Fibroblast of lung (primary cell): Measurements from ENCODE around the gene ALG1.

Source experiments
- EZH2 ChIP-seq: IDR thresholded peaks from 2 replicates; pipeline ENCODE4 v1.5.1; 2012; ENCODE audit warnings: low read length, control low read depth, mild to moderate bottlenecking; ENCODE audit errors: missing control alignments
- TF ChIP-seq, protein P1 (sequence below), 2 donors: IDR thresholded peaks in 1 of 2; conservative IDR thresholded peaks in 1 of 2; 1 replicate in 1 of 2; 2 replicates in 1 of 2; pipeline ENCODE4 v1.5.1; 2011 to 2012; ENCODE audit warnings: low read length in 2 of 2, control low read depth in 1 of 2, inconsistent platforms in 1 of 2, low read depth in 1 of 2, mild to moderate bottlenecking in 1 of 2

DNA sequence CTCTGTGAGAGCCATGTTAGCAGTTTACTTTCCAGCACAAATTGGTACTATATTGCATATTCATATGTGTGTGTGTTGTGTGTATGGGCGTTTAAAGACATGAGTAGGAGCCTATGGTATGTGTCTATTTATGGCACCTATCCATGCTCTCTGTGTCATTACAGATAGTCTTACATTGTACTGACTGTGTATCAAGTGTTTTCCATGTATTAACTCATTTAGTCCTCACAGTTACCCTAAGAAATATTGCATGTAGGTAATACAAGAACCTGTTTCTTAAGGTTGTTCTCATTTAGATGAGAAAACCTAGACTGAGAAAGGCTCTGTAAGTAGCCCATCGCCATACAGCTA lies 1.6 kb downstream of the ALG1 start:
- TF ChIP-seq, protein P1, sequence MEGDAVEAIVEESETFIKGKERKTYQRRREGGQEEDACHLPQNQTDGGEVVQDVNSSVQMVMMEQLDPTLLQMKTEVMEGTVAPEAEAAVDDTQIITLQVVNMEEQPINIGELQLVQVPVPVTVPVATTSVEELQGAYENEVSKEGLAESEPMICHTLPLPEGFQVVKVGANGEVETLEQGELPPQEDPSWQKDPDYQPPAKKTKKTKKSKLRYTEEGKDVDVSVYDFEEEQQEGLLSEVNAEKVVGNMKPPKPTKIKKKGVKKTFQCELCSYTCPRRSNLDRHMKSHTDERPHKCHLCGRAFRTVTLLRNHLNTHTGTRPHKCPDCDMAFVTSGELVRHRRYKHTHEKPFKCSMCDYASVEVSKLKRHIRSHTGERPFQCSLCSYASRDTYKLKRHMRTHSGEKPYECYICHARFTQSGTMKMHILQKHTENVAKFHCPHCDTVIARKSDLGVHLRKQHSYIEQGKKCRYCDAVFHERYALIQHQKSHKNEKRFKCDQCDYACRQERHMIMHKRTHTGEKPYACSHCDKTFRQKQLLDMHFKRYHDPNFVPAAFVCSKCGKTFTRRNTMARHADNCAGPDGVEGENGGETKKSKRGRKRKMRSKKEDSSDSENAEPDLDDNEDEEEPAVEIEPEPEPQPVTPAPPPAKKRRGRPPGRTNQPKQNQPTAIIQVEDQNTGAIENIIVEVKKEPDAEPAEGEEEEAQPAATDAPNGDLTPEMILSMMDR (conservative IDR thresholded peaks at IDR 0.05 in 1 of 2, IDR thresholded peaks at IDR 0.05 in 1 of 2; ENCODE audit: low read depth in 1 of 2, low read length in 2 of 2): no peak
- TF ChIP-seq EZH2: no peak
